HG02642 (cell line): Measurements from ENCODE around the gene HES6.

Experiments
- ATAC-seq: cut with Tn5 transposase; IDR thresholded peaks from one replicate; pipeline ENCODE4 v1.9.1; 2021; ENCODE audit warnings: mild to moderate bottlenecking; ENCODE audit not compliant: unreplicated experiment, poor library complexity

Gene HES6

GRCh38 chr2:238239863-238240756 lies at the start of gene HES6:
TSS of gene HES6 (minus strand) at chr2:238240038. CDS start at chr2:238239905, 133 bp downstream.
- ATAC-seq, result peak; percentile 83

GRCh38 chr2:238289574-238289973 lies 49.7 kb upstream of the HES6 start:
- no peak for ATAC-seq

GRCh38 chr2:238288650-238289573 lies 49.1 kb upstream of the HES6 start:
- ATAC-seq, result peak; percentile 89

GRCh38 chr2:238287737-238288649 lies 48.2 kb upstream of the HES6 start, which contains the start of gene PER2:
TSS of gene PER2 (minus strand) at chr2:238288610. CDS start at chr2:238277936, 10,674 bp downstream.
- ATAC-seq, result peak; percentile 43

- no peak for ATAC-seq
These were observed 47.3 kb upstream of the HES6 start for GRCh38 chr2:238286987-238287736.

GRCh38 chr2:238286551-238286950 lies 46.7 kb upstream of the HES6 start:
- no peak for ATAC-seq

- no peak for ATAC-seq
These were observed 46.3 kb upstream of the HES6 start for GRCh38 chr2:238286095-238286494.

GRCh38 chr2:238285653-238286082 lies 45.8 kb upstream of the HES6 start:
- no peak for ATAC-seq

- ATAC-seq, result no peak
These were observed 45.1 kb upstream of the HES6 start for GRCh38 chr2:238284802-238285515.

- ATAC-seq, result no peak
These were observed 43.3 kb upstream of the HES6 start for GRCh38 chr2:238282861-238283738.

- ATAC-seq, result no peak
These were observed 42.1 kb upstream of the HES6 start for GRCh38 chr2:238281826-238282480.

GRCh38 chr2:238280083-238280825 lies 40.4 kb upstream of the HES6 start:
- ATAC-seq, result no peak

GRCh38 chr2:238279324-238279682 lies 39.5 kb upstream of the HES6 start:
- ATAC-seq, result no peak

- ATAC-seq, result no peak
These were observed 38.9 kb upstream of the HES6 start for GRCh38 chr2:238278626-238279323.

- ATAC-seq, result no peak
These were observed 37.9 kb upstream of the HES6 start for GRCh38 chr2:238277695-238278094.
